Loucy (cell line): ENCODE data around the gene HS6ST1.

Experiments
- H2AFZ ChIP-seq: fragments of 200-600 bp; sonication (generic); 2 replicates; pipeline ENCODE4 v1.6.0; 2016; ENCODE audit warnings: antibody characterized with exemption, mild to moderate bottlenecking, low read length, moderate library complexity
- H3F3A ChIP-seq: fragments of 200-600 bp; 2 replicates; pipeline ENCODE4 v1.6.0; 2016; ENCODE audit warnings: antibody characterized with exemption, low read depth, mild to moderate bottlenecking
- H3K27me3 ChIP-seq: fragments of 200-600 bp; sonication (generic); 2 replicates; pipeline ENCODE4 v1.6.1; 2014; ENCODE audit warnings: low read length, mild to moderate bottlenecking; ENCODE audit not compliant: insufficient read depth, poor library complexity, severe bottlenecking
- H3K36me3 ChIP-seq: fragments of 200-600 bp; sonication (generic); 2 replicates; pipeline ENCODE4 v1.6.1; 2016; ENCODE audit warnings: low read length; ENCODE audit not compliant: insufficient read depth
- H3K4me1 ChIP-seq: fragments of 200-600 bp; sonication (generic); 2 replicates; pipeline ENCODE4 v1.5.1; 2014; ENCODE audit warnings: low read length, mild to moderate bottlenecking; ENCODE audit not compliant: insufficient read depth, poor library complexity, severe bottlenecking
- H3K4me2 ChIP-seq: fragments of 200-600 bp; sonication (generic); 2 replicates; pipeline ENCODE4 v1.6.0; 2014; ENCODE audit warnings: antibody characterized with exemption, low read length, low read depth, mild to moderate bottlenecking; ENCODE audit not compliant: poor library complexity, severe bottlenecking
- H3K4me3 ChIP-seq: fragments of 200-600 bp; sonication (generic); 2 replicates; pipeline ENCODE4 v1.5.1; 2014; ENCODE audit warnings: low read length, mild to moderate bottlenecking, mixed read lengths; ENCODE audit not compliant: poor library complexity, severe bottlenecking
- H3K79me2 ChIP-seq: fragments of 200-600 bp; sonication (generic); 2 replicates; pipeline ENCODE4 v1.6.1; 2014; ENCODE audit warnings: low read length; ENCODE audit not compliant: insufficient read depth
- H3K9ac ChIP-seq: fragments of 200-600 bp; sonication (generic); 2 replicates; pipeline ENCODE4 v1.6.0; 2014; ENCODE audit warnings: mild to moderate bottlenecking, low read depth, low read length, moderate library complexity; ENCODE audit not compliant: poor library complexity, severe bottlenecking
- H3K9me2 ChIP-seq: fragments of 200-600 bp; sonication (generic); replicated peaks from 2 replicates; pipeline ENCODE4 v1.6.1; 2016; ENCODE audit warnings: low read depth, low read length, mixed read lengths
- H3K9me3 ChIP-seq: fragments of 200-600 bp; sonication (generic); 2 replicates; pipeline ENCODE4 v1.6.1; 2014; ENCODE audit warnings: mild to moderate bottlenecking, antibody characterized with exemption, low read length, low read depth; ENCODE audit not compliant: insufficient read depth
- H4K20me1 ChIP-seq: fragments of 200-600 bp; sonication (generic); 2 replicates; pipeline ENCODE4 v1.6.0; 2014; ENCODE audit warnings: antibody characterized with exemption, low read length, mild to moderate bottlenecking; ENCODE audit not compliant: insufficient read depth, poor library complexity, severe bottlenecking
- CTCF ChIP-seq: fragments of 200-600 bp; sonication (generic); conservative IDR thresholded peaks from 2 replicates; pipeline ENCODE4 v1.5.1; 2014; ENCODE audit warnings: mild to moderate bottlenecking, antibody characterized with exemption, low read length
- EZH2phosphoT487 ChIP-seq: fragments of 200-600 bp; IDR thresholded peaks from 2 replicates; pipeline ENCODE4 v1.6.1; 2018; ENCODE audit warnings: antibody characterized with exemption, mild to moderate bottlenecking, moderate library complexity, borderline replicate concordance

Gene HS6ST1

GRCh38 chr2:128365217-128365905 lies 46.7 kb upstream of the HS6ST1 start:
- H3K79me2 ChIP-seq, result no peaks in the 10 kb centered on the region
- no peaks in the 10 kb centered on the region for H3K27me3 ChIP-seq
- peaks cover 10% of the 10 kb centered on the region for H3K4me1 ChIP-seq
- TF ChIP-seq CTCF (no peak), EZH2phosphoT487 (no peak)
- H3F3A ChIP-seq, result no peaks in the 10 kb centered on the region
- H3K36me3 ChIP-seq, result no peaks in the 10 kb centered on the region
- no peak overlapping the region for H3K4me2 ChIP-seq
- no peak overlapping the region for H3K9ac ChIP-seq
- no peak overlapping the region for H2AFZ ChIP-seq
- no peaks in the 10 kb centered on the region for H4K20me1 ChIP-seq
- H3K4me3 ChIP-seq, result no peak overlapping the region
- H3K9me3 ChIP-seq, result no peaks in the 10 kb centered on the region
- H3K9me2 ChIP-seq, result no peaks in the 10 kb centered on the region

- Histone ChIP-seq H4K20me1 (no peaks in the 10 kb centered on the region), H3K9me2 (no peaks in the 10 kb centered on the region), H3K4me3 (no peak overlapping the region), H3K9me3 (no peaks in the 10 kb centered on the region), H3F3A (no peaks in the 10 kb centered on the region), H3K4me2 (no peak overlapping the region), H2AFZ (no peak overlapping the region), H3K79me2 (no peaks in the 10 kb centered on the region), H3K9ac (no peak overlapping the region), H3K36me3 (no peaks in the 10 kb centered on the region), H3K27me3 (no peaks in the 10 kb centered on the region), H3K4me1 (peaks cover 11% of the 10 kb centered on the region)
- TF ChIP-seq CTCF (no peak), EZH2phosphoT487 (no peak)
These were observed 45.8 kb upstream of the HS6ST1 start for GRCh38 chr2:128364441-128364911.

GRCh38 chr2:128363934-128364361 lies 45.3 kb upstream of the HS6ST1 start:
- Histone ChIP-seq H3K27me3 (no peaks in the 10 kb centered on the region), H3K4me2 (no peak overlapping the region), H3K36me3 (no peaks in the 10 kb centered on the region), H3K4me1 (peaks cover 16% of the 10 kb centered on the region), H3K4me3 (no peak overlapping the region), H3K9ac (no peak overlapping the region), H3K79me2 (no peaks in the 10 kb centered on the region), H2AFZ (no peak overlapping the region), H4K20me1 (no peaks in the 10 kb centered on the region), H3K9me3 (no peaks in the 10 kb centered on the region), H3F3A (no peaks in the 10 kb centered on the region), H3K9me2 (no peaks in the 10 kb centered on the region)
- TF ChIP-seq CTCF (no peak), EZH2phosphoT487 (no peak)
